SK-N-SH treated with all-trans-retinoic acid at 6 μM for 48 hours (cell line): ENCODE data around the gene DOP1B.

Experiments used
- ATAC-seq: fragments of 200-7000 bp; cut with Tn5 transposase; 3 replicates; pipeline ENCODE4 v1.9.1; 2020; ENCODE audit warnings: mild to moderate bottlenecking, moderate library complexity
- BACH2 ChIP-seq: fragments of 250-450 bp; sonication (Bioruptor Pico); IDR thresholded peaks from 2 replicates; pipeline ENCODE4 v1.9.0; 2021; ENCODE audit warnings: mild to moderate bottlenecking, borderline replicate concordance
- CREB5 ChIP-seq: fragments of 250-450 bp; sonication (Bioruptor Pico); IDR thresholded peaks from 2 replicates; pipeline ENCODE4 v1.5.1; 2020; ENCODE audit warnings: low read depth, mild to moderate bottlenecking, moderate library complexity
- CSDC2 ChIP-seq: fragments of 250-450 bp; sonication (Bioruptor Pico); IDR thresholded peaks from 2 replicates; pipeline ENCODE4 v1.5.0; 2020; ENCODE audit warnings: mild to moderate bottlenecking, moderate library complexity
- CSRNP3 ChIP-seq: fragments of 250-450 bp; sonication (Bioruptor Pico); IDR thresholded peaks from 2 replicates; pipeline ENCODE4 v1.5.1; 2021; ENCODE audit warnings: mild to moderate bottlenecking, moderate library complexity
- ESRRG ChIP-seq: fragments of 250-450 bp; sonication (Bioruptor Pico); IDR thresholded peaks from 2 replicates; pipeline ENCODE4 v1.6.1; 2021; ENCODE audit warnings: mild to moderate bottlenecking
- GLIS3 ChIP-seq: fragments of 250-450 bp; sonication (Bioruptor Pico); IDR thresholded peaks from 2 replicates; pipeline ENCODE4 v1.5.0; 2020; ENCODE audit warnings: mild to moderate bottlenecking, moderate library complexity
- ISL1 ChIP-seq: fragments of 250-450 bp; sonication (Bioruptor Pico); IDR thresholded peaks from 2 replicates; pipeline ENCODE4 v2.1.2; 2022; ENCODE audit warnings: mild to moderate bottlenecking, moderate library complexity
- OSR1 ChIP-seq: fragments of 250-450 bp; sonication (Bioruptor Pico); IDR thresholded peaks from 2 replicates; pipeline ENCODE4 v1.8.0; 2022; ENCODE audit warnings: moderate library complexity, mild to moderate bottlenecking, inconsistent platforms
- PATZ1 ChIP-seq: fragments of 250-450 bp; sonication (Bioruptor Pico); IDR thresholded peaks from 2 replicates; pipeline ENCODE4 v1.8.0; 2020; ENCODE audit warnings: mild to moderate bottlenecking, moderate library complexity, borderline replicate concordance
- POU6F1 ChIP-seq: fragments of 250-450 bp; sonication (Bioruptor Pico); IDR thresholded peaks from 2 replicates; pipeline ENCODE4 v1.8.0; 2021; ENCODE audit warnings: low read depth, mild to moderate bottlenecking, moderate library complexity, borderline replicate concordance
- PPARA ChIP-seq: fragments of 250-450 bp; sonication (Bioruptor Pico); IDR thresholded peaks from 2 replicates; pipeline ENCODE4 v1.5.0; 2020; ENCODE audit warnings: mild to moderate bottlenecking, borderline replicate concordance
- RARB ChIP-seq: fragments of 250-450 bp; sonication (Bioruptor Pico); IDR thresholded peaks from 2 replicates; pipeline ENCODE4 v1.8.0; 2021; ENCODE audit warnings: mild to moderate bottlenecking, moderate library complexity
- SNAI2 ChIP-seq: fragments of 250-450 bp; sonication (Bioruptor Pico); IDR thresholded peaks from 2 replicates; pipeline ENCODE4 v1.5.0; 2020; ENCODE audit warnings: mild to moderate bottlenecking, moderate library complexity
- TOX ChIP-seq: fragments of 250-450 bp; sonication (Bioruptor Pico); IDR thresholded peaks from 2 replicates; pipeline ENCODE4 v1.8.0; 2021; ENCODE audit warnings: mild to moderate bottlenecking, moderate library complexity, borderline replicate concordance
- TSHZ2 ChIP-seq: fragments of 250-450 bp; sonication (Bioruptor Pico); IDR thresholded peaks from 2 replicates; pipeline ENCODE4 v1.5.0; 2020; ENCODE audit warnings: mild to moderate bottlenecking, moderate library complexity
- ZC3H10 ChIP-seq: fragments of 250-450 bp; sonication (Bioruptor Pico); IDR thresholded peaks from 2 replicates; pipeline ENCODE4 v1.5.1; 2021; ENCODE audit warnings: mild to moderate bottlenecking, moderate library complexity
- ZFP3 ChIP-seq: fragments of 250-450 bp; sonication (Bioruptor Pico); IDR thresholded peaks from 2 replicates; pipeline ENCODE4 v1.5.0; 2020; ENCODE audit warnings: mild to moderate bottlenecking, moderate library complexity
- ZFP30 ChIP-seq: fragments of 450-650 bp; formaldehyde crosslinking; IDR thresholded peaks from 2 replicates; pipeline ENCODE4 v1.5.0; 2022; ENCODE audit warnings: mild to moderate bottlenecking, moderate library complexity
- ZNF565 ChIP-seq: fragments of 450-650 bp; formaldehyde crosslinking; conservative IDR thresholded peaks from 2 replicates; pipeline ENCODE4 v1.5.0; 2020; ENCODE audit warnings: low read depth, mild to moderate bottlenecking, moderate library complexity
- ZNF70 ChIP-seq: fragments of 450-650 bp; formaldehyde crosslinking; IDR thresholded peaks from 2 replicates; pipeline ENCODE4 v1.5.0; 2020; ENCODE audit warnings: mild to moderate bottlenecking, moderate library complexity

DOP1B gene

GRCh38 chr21:36202726-36203602, 46.3 kb downstream of the DOP1B start:
- TF ChIP-seq CSDC2 (CRISPR knock-in tag) (no peak), TOX (CRISPR knock-in tag) (no peak), BACH2 (CRISPR knock-in tag) (no peak), GLIS3 (CRISPR knock-in tag) (no peak), RARB (CRISPR knock-in tag) (no peak), SNAI2 (CRISPR knock-in tag) (no peak), ZFP3 (CRISPR knock-in tag) (no peak), ZFP30 (CRISPR knock-in tag) (no peak), CREB5 (no peak), ZC3H10 (CRISPR knock-in tag) (no peak), PPARA (CRISPR knock-in tag) (no peak), OSR1 (CRISPR knock-in tag) (no peak), POU6F1 (CRISPR knock-in tag) (no peak)
- no peak for ATAC-seq

GRCh38 chr21:36203603-36203889, 46.9 kb downstream of the DOP1B start:
- ATAC-seq, result peak; percentile 94
- TF ChIP-seq SNAI2 (CRISPR knock-in tag) (no peak), PATZ1 (CRISPR knock-in tag) (no peak), TOX (CRISPR knock-in tag) (no peak), RARB (CRISPR knock-in tag) (no peak), CSRNP3 (CRISPR knock-in tag) (no peak), CSDC2 (CRISPR knock-in tag) (no peak), BACH2 (CRISPR knock-in tag) (no peak), CREB5 (no peak), TSHZ2 (CRISPR knock-in tag) (no peak), GLIS3 (CRISPR knock-in tag) (no peak), ZNF565 (CRISPR knock-in tag) (no peak), ISL1 (CRISPR knock-in tag) (no peak), ZFP30 (CRISPR knock-in tag) (no peak), ZNF70 (no peak), ESRRG (CRISPR knock-in tag) (no peak)
